ENCODE results near the gene AKAP8.
A peak's percentile ranks its signal among the peaks of the same experiment; 100 is the strongest.

Gene AKAP8

DNA sequence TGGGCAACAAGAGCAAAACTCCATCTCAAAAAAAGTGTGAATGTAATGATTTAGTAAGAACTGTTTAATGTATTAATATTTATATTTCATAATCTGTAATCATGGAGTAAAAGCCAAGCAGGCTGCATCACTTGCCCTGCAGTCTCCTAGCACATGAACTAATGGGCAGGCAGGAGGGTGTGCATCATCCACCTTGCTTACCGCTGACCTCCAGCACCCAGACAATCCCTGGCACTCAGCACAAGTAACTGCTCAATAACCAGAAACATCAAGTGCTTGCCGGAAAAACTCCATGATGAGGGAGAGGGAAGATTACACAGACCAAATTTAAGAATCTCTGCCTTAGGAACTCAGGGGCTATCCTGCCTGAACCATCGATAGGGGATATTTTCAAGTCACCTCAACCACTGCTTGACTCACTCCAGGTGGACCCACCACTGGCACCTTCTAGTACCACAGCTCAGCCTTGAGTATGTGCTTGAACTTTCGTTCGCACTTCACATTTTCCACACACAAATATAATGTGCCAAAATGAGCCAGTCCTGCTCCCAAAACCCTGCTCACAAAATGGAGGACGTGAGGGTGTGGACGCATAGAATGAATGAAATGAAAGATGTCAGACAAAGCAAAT lies 65.8 kb downstream of the AKAP8 start:
- Mint-ChIP-seq H3K4me1 (peaks cover 86% of the 10 kb centered on the region), H3K9me3 (no peaks in the 10 kb centered on the region)

GRCh38 chr19:15307169-15307568 lies 72.4 kb downstream of the AKAP8 start:
- no peak for ATAC-seq
- Mint-ChIP-seq H3K36me3 (peaks cover 5% of the 10 kb centered on the region), H3K27ac (no peak overlapping the region)

More for the DNA sequence above, 65.8 kb downstream of the AKAP8 start:
- Mint-ChIP-seq H3K36me3 (no peaks in the 10 kb centered on the region), H3K27me3 (no peaks in the 10 kb centered on the region), H3K4me3 (no peak overlapping the region), H3K27ac (no peak overlapping the region)
- no peak for ATAC-seq

DNA sequence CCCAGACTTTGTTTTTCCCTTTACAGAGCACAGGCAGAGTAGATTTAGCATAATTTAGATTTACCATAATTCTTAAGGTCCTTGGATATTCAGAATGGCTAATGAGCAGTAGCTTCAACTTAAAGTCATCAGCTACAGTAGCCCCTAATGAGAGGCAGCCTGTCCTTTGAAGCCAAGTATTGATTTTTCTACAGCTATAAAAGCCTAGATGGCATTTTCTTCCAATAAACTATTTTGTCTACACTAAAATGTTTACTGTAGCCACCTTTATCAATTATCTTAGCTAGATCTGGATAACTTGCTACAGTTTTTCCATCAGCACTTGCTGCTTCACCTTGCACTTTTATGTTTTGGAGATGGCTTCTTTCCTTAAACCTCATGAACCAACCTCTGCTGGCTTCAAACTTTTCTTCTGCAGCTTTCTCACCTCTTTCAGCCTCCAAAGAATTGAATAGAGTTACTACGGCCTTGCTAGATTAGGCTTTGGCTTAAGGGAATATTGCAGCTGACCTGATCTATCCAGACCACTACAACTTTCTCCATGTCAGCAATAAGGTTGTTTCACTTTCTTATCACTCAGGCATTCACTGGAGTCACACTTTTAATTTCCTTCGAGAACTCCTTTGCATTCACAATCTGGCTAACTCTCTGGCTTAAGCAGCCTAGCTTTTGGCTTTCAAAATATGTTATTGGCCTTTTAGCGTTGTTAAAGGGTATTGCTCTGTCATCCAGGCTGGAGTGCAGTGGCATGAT lies 73.8 kb downstream of the AKAP8 start:
- Mint-ChIP-seq H3K36me3 (peaks cover 5% of the 10 kb centered on the region), H3K4me1 (peaks cover 85% of the 10 kb centered on the region), H3K4me3 (no peak overlapping the region), H3K9me3 (no peaks in the 10 kb centered on the region), H3K27me3 (no peaks in the 10 kb centered on the region), H3K27ac (no peak overlapping the region)
- no peak for ATAC-seq

More at GRCh38 chr19:15307169-15307568, 72.4 kb downstream of the AKAP8 start:
- Mint-ChIP-seq H3K27me3 (no peaks in the 10 kb centered on the region), H3K4me3 (no peak overlapping the region), H3K9me3 (no peaks in the 10 kb centered on the region), H3K4me1 (peaks cover 83% of the 10 kb centered on the region)

DNA sequence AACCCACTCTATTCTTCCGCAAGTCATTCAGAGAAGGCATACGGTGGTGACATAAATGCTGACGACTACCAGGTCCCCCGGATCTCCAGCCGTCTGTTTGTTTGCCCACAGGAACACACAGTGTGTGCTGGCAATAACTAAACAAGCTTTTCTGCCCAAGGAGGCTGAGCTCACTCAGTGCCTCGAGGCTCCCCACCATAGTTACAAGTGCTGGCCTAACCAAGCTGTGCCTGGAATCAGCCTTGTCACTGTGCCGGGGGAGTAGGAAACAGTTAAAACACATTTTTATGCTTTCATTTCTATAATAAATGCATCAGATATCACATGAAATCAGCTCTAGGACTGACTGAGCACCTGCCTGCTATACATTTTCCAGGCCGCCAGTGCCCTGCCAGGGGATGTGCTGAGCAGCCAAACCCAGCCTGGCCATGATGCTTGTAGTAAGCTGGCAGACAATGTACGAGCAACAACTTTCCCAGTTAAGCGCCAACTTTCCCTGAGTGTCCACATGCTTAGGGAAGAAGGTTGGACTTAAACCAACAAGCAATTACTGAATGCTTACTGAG lies 75.4 kb downstream of the AKAP8 start:
- Mint-ChIP-seq H3K4me1 (peaks cover 85% of the 10 kb centered on the region), H3K9me3 (no peaks in the 10 kb centered on the region), H3K27ac (no peak overlapping the region), H3K36me3 (peaks cover 5% of the 10 kb centered on the region), H3K27me3 (no peaks in the 10 kb centered on the region), H3K4me3 (peak overlapping the region; percentile 29)
- ATAC-seq: no peak
